Neural cell (in vitro differentiated cells): ENCODE data around the gene HACD2.

Experiments used
- CTCF ChIP-seq: fragments of 450-650 bp; IDR thresholded peaks from 2 replicates; pipeline ENCODE4 v1.5.1; 2014; ENCODE audit warnings: antibody characterized with exemption, mild to moderate bottlenecking, moderate library complexity; ENCODE audit not compliant: poor library complexity, severe bottlenecking
- MXI1 ChIP-seq: fragments of 450-650 bp; conservative IDR thresholded peaks from 2 replicates; pipeline ENCODE4 v1.6.1; 2014; ENCODE audit warnings: antibody characterized with exemption, mild to moderate bottlenecking; ENCODE audit not compliant: poor library complexity, severe bottlenecking
- SMC3 ChIP-seq: fragments of 450-650 bp; conservative IDR thresholded peaks from 2 replicates; pipeline ENCODE4 v1.6.1; 2014; ENCODE audit warnings: antibody characterized with exemption, mild to moderate bottlenecking, moderate library complexity; ENCODE audit not compliant: poor library complexity

- TF ChIP-seq MXI1 (no peak), CTCF (no peak), SMC3 (no peak)
Measured at GRCh38 chr3:123597561-123597960, 12.7 kb upstream of the HACD2 start.
